Natural killer cell (primary cell): ENCODE results near the gene TSHZ3. TPM values are rescaled to one million over a fixed set of nuclear protein-coding genes. Genes with fewer than 3 reads are reported as not detected.

Experiments used
- ATAC-seq, 3 donors: fragments of 150-1000 bp in 2 of 3; fragments of 200-7000 bp in 1 of 3; cut with Tn5 transposase; 1 replicate in 1 of 3; 2 replicates in 2 of 3; pipeline ENCODE4 v1.10.0; 2021; ENCODE audit warnings: mild to moderate bottlenecking in 2 of 3, moderate library complexity in 2 of 3
- DNase-seq, 2 donors: peaks; one replicate each; pipeline versions ENCODE4 v3.0.0 to v3.0.0-alpha.2; 2013 to 2021; ENCODE audit warnings: mixed read lengths in 1 of 2
- H3K27ac ChIP-seq: one replicate; pipeline ENCODE4 v1.5.1; 2013; ENCODE audit warnings: mild to moderate bottlenecking, low read length
- H3K27me3 ChIP-seq: one replicate; pipeline ENCODE4 v1.6.1; 2013; ENCODE audit warnings: low read length; ENCODE audit not compliant: control insufficient read depth, insufficient read depth
- H3K36me3 ChIP-seq: one replicate; pipeline ENCODE4 v1.6.1; 2013; ENCODE audit warnings: low read length; ENCODE audit not compliant: control insufficient read depth, insufficient read depth
- H3K4me1 ChIP-seq: one replicate; pipeline ENCODE4 v1.6.1; 2013; ENCODE audit warnings: low read length; ENCODE audit not compliant: control insufficient read depth, insufficient read depth
- H3K4me3 ChIP-seq: one replicate; pipeline ENCODE4 v1.5.1; 2013; ENCODE audit warnings: low read length
- H3K9me3 ChIP-seq: one replicate; pipeline ENCODE4 v1.6.1; 2013; ENCODE audit warnings: low read length; ENCODE audit not compliant: control insufficient read depth, insufficient read depth
- H3K27ac Mint-ChIP-seq, 2 donors: one replicate each; pipeline ENCODE4 v1.8.0; 2022; ENCODE audit warnings: mild to moderate bottlenecking in 2 of 2, mixed read lengths in 2 of 2, moderate library complexity in 1 of 2
- H3K27me3 Mint-ChIP-seq, 2 donors: one replicate each; pipeline ENCODE4 v1.8.0; 2022; ENCODE audit warnings: low read depth in 2 of 2, mixed read lengths in 2 of 2
- H3K36me3 Mint-ChIP-seq: one replicate; pipeline ENCODE4 v1.8.0; 2022; ENCODE audit warnings: mixed read lengths
- H3K4me1 Mint-ChIP-seq, 2 donors: one replicate each; pipeline ENCODE4 v1.8.0; 2022; ENCODE audit warnings: mixed read lengths in 2 of 2
- H3K4me3 Mint-ChIP-seq: one replicate; pipeline ENCODE4 v1.8.0; 2022; ENCODE audit warnings: mild to moderate bottlenecking, moderate library complexity, mixed read lengths
- H3K9me3 Mint-ChIP-seq, 2 donors: one replicate each; pipeline ENCODE4 v1.8.0; 2022; ENCODE audit warnings: mixed read lengths in 2 of 2
- CTCF ChIP-seq: fragments of 200-600 bp; IDR thresholded peaks from one replicate; pipeline ENCODE4 v1.8.0; 2022; ENCODE audit warnings: antibody characterized with exemption
- WGBS: methylation state at CpG from one replicate; pipeline ENCODE4 v1.1.7; 2013; ENCODE audit warnings: missing lambda C conversion rate; ENCODE audit not compliant: insufficient coverage; 5-methylcytosine and 5-hydroxymethylcytosine counted together
- intact Hi-C: fragments of 100-400 bp; cut with micrococcal nuclease; formaldehyde crosslinking; loops from one replicate; pipeline ENCODE4 v1.14.2; 2022
- total RNA-seq, 4 donors: library from RNA; stranded (reverse); fragments of 120-200 nt in 1 of 4; gene quantifications; one replicate each; pipeline versions ENCODE4 v1.2.3 to v1.2.4, GENCODE V29; 2013 to 2022

TSHZ3 gene
- total RNA-seq, 3 donors from 2014 or later (not counting 1 experiment from before 2014, with no cell fraction given) = 5.3 to 8.1 (median 6.2) TPM

- no peak overlapping the region for H3K4me3 Mint-ChIP-seq
- DNase-seq (no peak), ATAC-seq (no peak)
- no peak for TF ChIP-seq CTCF
- peaks cover 11 to 18% of the 10 kb centered on the region in 2 donors for H3K27me3 Mint-ChIP-seq
- 99% methylated on average over 7 of the region's 8 CpGs for WGBS
- H3K4me1 ChIP-seq = no peaks in the 10 kb centered on the region
- no peaks in the 10 kb centered on the region for H3K36me3 Mint-ChIP-seq
- H3K4me1 Mint-ChIP-seq = peaks cover 7 to 15% of the 10 kb centered on the region in 2 donors
- H3K36me3 ChIP-seq = no peaks in the 10 kb centered on the region
- H3K27ac Mint-ChIP-seq = no peak overlapping the region
- H3K9me3 ChIP-seq = no peaks in the 10 kb centered on the region
- H3K4me3 ChIP-seq = no peak overlapping the region
- H3K27ac ChIP-seq = no peak overlapping the region
- intact Hi-C loops = no loop called here
- no peaks in the 10 kb centered on the region for H3K27me3 ChIP-seq
- H3K9me3 Mint-ChIP-seq = no peaks in the 10 kb centered on the region
Measured at GRCh38 chr19:31332096-31332495, 17.1 kb downstream of the TSHZ3 start.

GRCh38 chr19:31331536-31331935 lies 17.7 kb downstream of the TSHZ3 start:
- peaks cover 7 to 15% of the 10 kb centered on the region in 2 donors for H3K4me1 Mint-ChIP-seq
- no peak overlapping the region for H3K27ac Mint-ChIP-seq
- no peak overlapping the region for H3K27ac ChIP-seq

GRCh38 chr19:31330761-31331160 lies 18.5 kb downstream of the TSHZ3 start:
- Histone ChIP-seq H3K9me3 (no peaks in the 10 kb centered on the region), H3K27me3 (no peaks in the 10 kb centered on the region), H3K4me3 (no peak overlapping the region), H3K4me1 (no peaks in the 10 kb centered on the region), H3K27ac (no peak overlapping the region), H3K36me3 (no peaks in the 10 kb centered on the region)
- ATAC-seq (no peak), DNase-seq (no peak)
- H3K9me3 Mint-ChIP-seq = no peaks in the 10 kb centered on the region
- TF ChIP-seq CTCF = no peak
- H3K4me3 Mint-ChIP-seq = no peak overlapping the region
- H3K27me3 Mint-ChIP-seq = peaks cover 4 to 11% of the 10 kb centered on the region in 2 donors
- peaks cover 7 to 15% of the 10 kb centered on the region in 2 donors for H3K4me1 Mint-ChIP-seq
- no peak overlapping the region for H3K27ac Mint-ChIP-seq
- WGBS = 87% methylated on average over 12 of the region's 12 CpGs
- H3K36me3 Mint-ChIP-seq = no peaks in the 10 kb centered on the region
- intact Hi-C loops = no loop called here

More at GRCh38 chr19:31331536-31331935, 17.7 kb downstream of the TSHZ3 start:
- Histone ChIP-seq H3K36me3 (no peaks in the 10 kb centered on the region), H3K9me3 (no peaks in the 10 kb centered on the region), H3K4me3 (no peak overlapping the region), H3K4me1 (no peaks in the 10 kb centered on the region), H3K27me3 (no peaks in the 10 kb centered on the region)
- Mint-ChIP-seq H3K36me3 (no peaks in the 10 kb centered on the region), H3K4me3 (no peak overlapping the region), H3K27me3 (peaks cover 11 to 18% of the 10 kb centered on the region in 2 donors), H3K9me3 (no peaks in the 10 kb centered on the region)
- 87% methylated on average over 10 of the region's 11 CpGs for WGBS
- intact Hi-C loops = no loop called here
- DNase-seq = no peak
- no peak for ATAC-seq
- no peak for TF ChIP-seq CTCF

- H3K27ac ChIP-seq = no peak overlapping the region
- no peak for TF ChIP-seq CTCF
- no peaks in the 10 kb centered on the region for H3K27me3 ChIP-seq
- ATAC-seq (no peak), DNase-seq (no peak)
- Mint-ChIP-seq H3K4me1 (peaks cover 7 to 15% of the 10 kb centered on the region in 2 donors), H3K4me3 (no peak overlapping the region), H3K27me3 (peaks cover 0 to 6% of the 10 kb centered on the region in 2 donors), H3K9me3 (no peaks in the 10 kb centered on the region), H3K27ac (no peak overlapping the region), H3K36me3 (no peaks in the 10 kb centered on the region)
- WGBS = 95% methylated on average over 10 of the region's 10 CpGs
- H3K4me3 ChIP-seq = no peak overlapping the region
- no peaks in the 10 kb centered on the region for H3K4me1 ChIP-seq
- intact Hi-C loops = no loop called here
- H3K36me3 ChIP-seq = no peaks in the 10 kb centered on the region
- no peaks in the 10 kb centered on the region for H3K9me3 ChIP-seq
Measured at GRCh38 chr19:31330237-31330636, 19.0 kb downstream of the TSHZ3 start.
